Measurements from ENCODE around the gene OSBP2. TPM values are rescaled to one million over a fixed set of nuclear protein-coding genes. Genes with fewer than 3 reads are reported as not detected.
A peak's percentile ranks its signal among the peaks of the same experiment; 100 is the strongest.

The OSBP2 gene
- total RNA-seq, 4 donors from 2014 or later, result 3.7 to 8.7 (median 4.7) TPM

GRCh38 chr22:30825711-30826505 is 131.2 kb downstream of the OSBP2 start:
- DNase-seq, result peak in 1 of 3 donors; percentile 24
- TF ChIP-seq CTCF (IDR thresholded peaks at IDR 0.05) (no peak), POLR2A (IDR thresholded peaks at IDR 0.05) (no peak)

GRCh38 chr22:30826670-30827355 is 132.1 kb downstream of the OSBP2 start:
- peaks cover 0 to 12% of the 10 kb centered on the region in 2 donors for H3K27me3 ChIP-seq
- H3K9me3 ChIP-seq, result no peaks in the 10 kb centered on the region
- no peaks in the 10 kb centered on the region for H3K36me3 ChIP-seq
- TF ChIP-seq CTCF (IDR thresholded peaks at IDR 0.05), result no peak
- TF ChIP-seq POLR2A (IDR thresholded peaks at IDR 0.05), result no peak
- DNase-seq, result peak in 1 of 3 donors; percentile 18
- H3K27ac ChIP-seq, result no peak overlapping the region
- no peak overlapping the region for H3K4me3 ChIP-seq
- peaks cover 0 to 10% (median 0%) of the 10 kb centered on the region in 4 donors for H3K4me1 ChIP-seq

More at GRCh38 chr22:30825711-30826505, 131.2 kb downstream of the OSBP2 start:
- H3K36me3 ChIP-seq, result no peaks in the 10 kb centered on the region
- H3K9me3 ChIP-seq, result no peaks in the 10 kb centered on the region
- H3K4me1 ChIP-seq, result peaks cover 0 to 10% (median 0%) of the 10 kb centered on the region in 4 donors
- no peak overlapping the region for H3K27ac ChIP-seq
- H3K27me3 ChIP-seq, result peaks cover 0 to 13% of the 10 kb centered on the region in 2 donors
- H3K4me3 ChIP-seq, result no peak overlapping the region

GRCh38 chr22:30827646-30828045 is 133.0 kb downstream of the OSBP2 start:
- no peak for TF ChIP-seq CTCF (IDR thresholded peaks at IDR 0.05)
- no peak for TF ChIP-seq POLR2A (IDR thresholded peaks at IDR 0.05)
- no peak overlapping the region for H3K27ac ChIP-seq
- no peaks in the 10 kb centered on the region for H3K36me3 ChIP-seq
- no peak for DNase-seq
- H3K4me3 ChIP-seq, result no peak overlapping the region
- H3K9me3 ChIP-seq, result no peaks in the 10 kb centered on the region
- peaks cover 0 to 4% of the 10 kb centered on the region in 2 donors for H3K27me3 ChIP-seq
- peaks cover 0 to 2% (median 0%) of the 10 kb centered on the region in 4 donors for H3K4me1 ChIP-seq

GRCh38 chr22:30828187-30829155 is 133.8 kb downstream of the OSBP2 start:
- no peak for DNase-seq
- no peak overlapping the region for H3K27ac ChIP-seq
- H3K4me3 ChIP-seq, result no peak overlapping the region
- TF ChIP-seq CTCF (IDR thresholded peaks at IDR 0.05), result no peak
- TF ChIP-seq POLR2A (IDR thresholded peaks at IDR 0.05), result no peak
- H3K27me3 ChIP-seq, result no peaks in the 10 kb centered on the region
- H3K36me3 ChIP-seq, result no peaks in the 10 kb centered on the region
- H3K4me1 ChIP-seq, result no peaks in the 10 kb centered on the region
- no peaks in the 10 kb centered on the region for H3K9me3 ChIP-seq

- TF ChIP-seq POLR2A (IDR thresholded peaks at IDR 0.05) (no peak), CTCF (IDR thresholded peaks at IDR 0.05) (no peak)
- no peak for DNase-seq
- H3K36me3 ChIP-seq, result no peaks in the 10 kb centered on the region
- H3K4me1 ChIP-seq, result no peaks in the 10 kb centered on the region
- no peak overlapping the region for H3K4me3 ChIP-seq
- H3K9me3 ChIP-seq, result no peaks in the 10 kb centered on the region
- H3K27me3 ChIP-seq, result no peaks in the 10 kb centered on the region
- no peak overlapping the region for H3K27ac ChIP-seq
These were observed 135.4 kb downstream of the OSBP2 start for GRCh38 chr22:30829901-30830550.
